K562 (cell line): Measurements from ENCODE around the gene GAMT. TPM values are rescaled to one million over a fixed set of nuclear protein-coding genes. Genes with fewer than 3 reads are reported as not detected.

Experiments used
- ATAC-seq: fragments of 200-7000 bp; cut with Tn5 transposase; 3 replicates; pipeline ENCODE4 v1.9.1; 2020; ENCODE audit warnings: moderate library complexity
- BruUV-seq: library from RNA; stranded (reverse); fragments of 400-500 nt; replicated peaks from 2 replicates; lab custom pipeline; 2021; lab: Mats Ljungman, UMichigan
- CTCF ChIA-PET: fragments of 300-600 bp; formaldehyde crosslinking; extraction: SDS; loops from one replicate; lab custom pipeline; 2021; ENCODE audit warnings: low intra/inter-chr PET ratio; lab: Yijun Ruan, JAX
- POLR2A ChIA-PET: fragments of 300-600, 350-650 bp; sonication (Branson Sonifier 250); formaldehyde crosslinking; extraction: SDS; loops from one replicate; lab custom pipeline; 2021; ENCODE audit warnings: antibody characterized with exemption, inconsistent platforms; lab: Yijun Ruan, JAX
- DNase-seq, 4 experiments: peaks; one replicate each; pipeline versions ENCODE4 v3.0.0 to v3.0.0-alpha.2; 2011 to 2018; ENCODE audit warnings: low spot score in 3 of 4, mixed read lengths in 3 of 4; ENCODE audit errors: extremely low read depth in 1 of 4
- FAIRE-seq: peaks from 2 replicates; lab custom pipeline; 2011; peaks lifted over from hg19 to GRCh38; lab: Jason Lieb, UNC
- H2AFZ ChIP-seq: 2 replicates; pipeline ENCODE4 v1.6.0; 2011; ENCODE audit warnings: low read depth, low read length, control low read depth, inconsistent platforms
- H3K27ac ChIP-seq: fragments of 200-600 bp; 3 replicates; pipeline ENCODE4 v1.8.0; 2011; ENCODE audit warnings: low read depth, mild to moderate bottlenecking, control low read depth, inconsistent platforms, low read length, moderate library complexity, mixed read lengths; ENCODE audit errors: extremely low read depth
- H3K27me3 ChIP-seq, 2 experiments: fragments of 300-600 bp in 1 of 2; 2 replicates in 1 of 2; 3 replicates in 1 of 2; pipeline versions ENCODE4 v1.6.0 to v1.8.0; 2011; ENCODE audit warnings: inconsistent platforms in 2 of 2, low read length in 2 of 2, mild to moderate bottlenecking in 1 of 2, mixed read lengths in 1 of 2, moderate library complexity in 1 of 2; ENCODE audit not compliant: control insufficient read depth in 2 of 2, insufficient read depth in 2 of 2
- H3K36me3 ChIP-seq: fragments of 300-600 bp; 3 replicates; pipeline ENCODE4 v1.8.0; 2011; ENCODE audit warnings: mild to moderate bottlenecking, low read length, inconsistent platforms; ENCODE audit not compliant: control insufficient read depth, insufficient read depth
- H3K4me1 ChIP-seq, 2 experiments: fragments of 200-600 bp in 1 of 2; replicated peaks in 1 of 2; 2 replicates in 1 of 2; 3 replicates in 1 of 2; pipeline versions ENCODE4 v1.5.1 to v1.8.0; 2011; ENCODE audit warnings: inconsistent platforms in 2 of 2, low read length in 2 of 2, mild to moderate bottlenecking in 1 of 2, mixed read lengths in 1 of 2, moderate library complexity in 1 of 2; ENCODE audit not compliant: control insufficient read depth in 2 of 2, insufficient read depth in 2 of 2
- H3K4me2 ChIP-seq: 2 replicates; pipeline ENCODE4 v1.6.1; 2011; ENCODE audit warnings: low read length, control low read depth, inconsistent platforms, mixed read lengths; ENCODE audit not compliant: insufficient read depth
- H3K4me3 ChIP-seq: fragments of 200-600 bp; sonication (generic), shearing (Covaris generic); 2 replicates; pipeline ENCODE4 v1.5.1; 2016; ENCODE audit warnings: control low read depth, inconsistent platforms
- H3K79me2 ChIP-seq: fragments of 200-600 bp; 3 replicates; pipeline ENCODE4 v1.8.0; 2011; ENCODE audit warnings: low read length, inconsistent platforms; ENCODE audit not compliant: control insufficient read depth, insufficient read depth
- H3K9ac ChIP-seq, 2 experiments: 2 replicates each; pipeline versions ENCODE4 v1.6.0 to v1.6.1; 2011; ENCODE audit warnings: low read depth in 2 of 2, low read length in 2 of 2, control low read depth in 1 of 2, inconsistent platforms in 1 of 2, mild to moderate bottlenecking in 1 of 2, mixed read lengths in 1 of 2; ENCODE audit not compliant: insufficient read depth in 1 of 2
- H3K9me1 ChIP-seq: one replicate; pipeline ENCODE4 v1.6.0; 2011; ENCODE audit warnings: inconsistent platforms, mild to moderate bottlenecking, low read length, moderate library complexity; ENCODE audit not compliant: control insufficient read depth, insufficient read depth
- H3K9me3 ChIP-seq: replicated peaks from 2 replicates; pipeline ENCODE4 v1.5.1; 2011; ENCODE audit warnings: low read depth, low read length, inconsistent platforms; ENCODE audit not compliant: control insufficient read depth, insufficient read depth
- H4K20me1 ChIP-seq: replicated peaks from 2 replicates; pipeline ENCODE4 v1.6.1; 2011; ENCODE audit warnings: low read length, inconsistent platforms, mixed read lengths; ENCODE audit not compliant: control insufficient read depth, insufficient read depth
- WGBS: fragments of 100-300 bp; shearing (Covaris generic); methylation state at CpG from one replicate; pipeline ENCODE4 v1.1.6; 2016; ENCODE audit warnings: low coverage, mixed read lengths; ENCODE audit not compliant: insufficient coverage; ENCODE audit errors: missing lambda C conversion rate; 5-methylcytosine and 5-hydroxymethylcytosine counted together
- in situ Hi-C: fragments of 300-500 bp; cut with MboI; formaldehyde crosslinking; loops from 4 replicates; pipeline ENCODE4 v1.15.0; 2018; ENCODE audit warnings: inconsistent platforms, mixed read lengths
- intact Hi-C: fragments of 100-400 bp; cut with micrococcal nuclease; formaldehyde crosslinking; loops from 2 replicates; pipeline ENCODE4 v1.14.2; 2022
- polyA plus RNA-seq, 8 experiments: library from polyadenylated mRNA; depleted of rRNA in 4 of 8; stranded (reverse) in 5 of 8; unstranded in 3 of 8; fragments of >200 nt; fragmentation: Nextera tagmentation in 2 of 8; fragmentation: Illumina TruSeq in 1 of 8; extraction: Ambion mirVana in 2 of 8; extraction: Trizol in 1 of 8; gene quantifications; 2 replicates each; pipeline versions ENCODE4 v1.2.1 to v1.2.3, GENCODE V29; 2011 to 2014; ENCODE audit warnings: inconsistent platforms in 1 of 8, missing spikeins in 1 of 8
- total RNA-seq, 7 experiments: library from RNA; depleted of rRNA in 6 of 7; stranded (reverse); fragments of >200 nt in 6 of 7; fragmentation: Illumina TruSeq in 2 of 7; extraction: Trizol in 2 of 7; gene quantifications; 2 replicates each; pipeline versions ENCODE4 v1.2.1 to v1.2.3, GENCODE V29; 2011 to 2021; ENCODE audit warnings: low replicate concordance in 1 of 7
- TF ChIP-seq, protein P1 (sequence below): fragments of 250-450 bp; sonication (Bioruptor Pico); IDR thresholded peaks from 2 replicates; pipeline ENCODE4 v1.5.0; 2020; ENCODE audit warnings: mild to moderate bottlenecking, borderline replicate concordance
- TF ChIP-seq, protein P2 (sequence below): fragments of 250-450 bp; sonication (Bioruptor Pico); IDR thresholded peaks from 2 replicates; pipeline ENCODE4 v1.8.0; 2021; ENCODE audit warnings: moderate library complexity, mild to moderate bottlenecking, inconsistent platforms

The GAMT gene
- total and polyA plus RNA-seq, 9 of the 15 experiments (the other 6 are each of a cell fraction or from before 2014, with no cell fraction given), result 1.3 to 35.3 (median 27.2) TPM

DNA sequence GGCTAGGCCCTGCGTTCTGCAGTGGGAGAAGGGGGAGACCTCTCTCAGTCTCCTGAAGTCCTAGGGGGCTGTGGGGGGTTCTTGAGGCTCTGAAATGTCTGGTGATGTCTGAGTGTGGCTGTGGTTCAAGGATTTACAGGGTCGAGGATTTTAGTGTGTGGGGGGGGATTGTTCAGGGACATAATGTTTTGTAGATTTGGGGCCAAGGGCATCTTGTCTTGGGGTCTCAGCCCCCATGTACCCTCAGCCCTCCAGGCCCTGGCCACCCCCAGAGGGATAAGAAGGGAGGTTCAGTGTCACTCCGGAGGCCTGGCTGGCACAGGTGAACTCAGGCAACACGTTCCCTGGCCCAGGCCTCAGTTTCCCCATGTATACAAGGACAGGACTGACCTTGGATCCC lies 46.2 kb upstream of the GAMT start:
- Histone ChIP-seq H3K4me1 (peaks cover 15 to 76% of the 10 kb centered on the region in 2 experiments), H3K9me1 (no peaks in the 10 kb centered on the region), H3K4me2 (no peak overlapping the region), H3K79me2 (no peaks in the 10 kb centered on the region), H4K20me1 (peaks cover 17% of the 10 kb centered on the region; the same call in 1 of the 2 replicates), H3K27ac (no peak overlapping the region), H3K9ac (no peak overlapping the region), H2AFZ (no peak overlapping the region), H3K27me3 (peaks cover 0 to 12% of the 10 kb centered on the region in 2 experiments; a peak in 1 of 5 replicates), H3K36me3 (peaks cover 4% of the 10 kb centered on the region; the same call in 1 of the 3 replicates), H3K9me3 (no peaks in the 10 kb centered on the region), H3K4me3 (no peak overlapping the region)
- no peak for FAIRE-seq
- TF ChIP-seq, protein P1, sequence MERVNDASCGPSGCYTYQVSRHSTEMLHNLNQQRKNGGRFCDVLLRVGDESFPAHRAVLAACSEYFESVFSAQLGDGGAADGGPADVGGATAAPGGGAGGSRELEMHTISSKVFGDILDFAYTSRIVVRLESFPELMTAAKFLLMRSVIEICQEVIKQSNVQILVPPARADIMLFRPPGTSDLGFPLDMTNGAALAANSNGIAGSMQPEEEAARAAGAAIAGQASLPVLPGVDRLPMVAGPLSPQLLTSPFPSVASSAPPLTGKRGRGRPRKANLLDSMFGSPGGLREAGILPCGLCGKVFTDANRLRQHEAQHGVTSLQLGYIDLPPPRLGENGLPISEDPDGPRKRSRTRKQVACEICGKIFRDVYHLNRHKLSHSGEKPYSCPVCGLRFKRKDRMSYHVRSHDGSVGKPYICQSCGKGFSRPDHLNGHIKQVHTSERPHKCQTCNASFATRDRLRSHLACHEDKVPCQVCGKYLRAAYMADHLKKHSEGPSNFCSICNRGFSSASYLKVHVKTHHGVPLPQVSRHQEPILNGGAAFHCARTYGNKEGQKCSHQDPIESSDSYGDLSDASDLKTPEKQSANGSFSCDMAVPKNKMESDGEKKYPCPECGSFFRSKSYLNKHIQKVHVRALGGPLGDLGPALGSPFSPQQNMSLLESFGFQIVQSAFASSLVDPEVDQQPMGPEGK (CRISPR knock-in tag), result no peak
- TF ChIP-seq, protein P2, sequence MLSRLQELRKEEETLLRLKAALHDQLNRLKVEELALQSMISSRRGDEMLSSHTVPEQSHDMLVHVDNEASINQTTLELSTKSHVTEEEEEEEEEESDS, result no peak
- POLR2A ChIA-PET, result interaction anchor here (0.6 to 0.8 kb wide), 2 partner anchors 206 to 417 kb away, joined by 3 read pairs; no protein-coding TSS in a partner anchor
- in situ Hi-C loops (no loop called here), intact Hi-C loops (loop anchor here (10.0 kb wide), 1 partner anchor 173 kb away; the partner anchor contains the start of gene FAM174C)
- ATAC-seq, result no peak
- no peak for DNase-seq
- CTCF ChIA-PET, result no interaction called here
- WGBS, result 11% methylated on average over 4 of the region's 4 CpGs
- no TSS peak for BruUV-seq
